Measurements from ENCODE around the gene ZNRF3.
"Not testable (repeated sequence)": the region's sequence is repeated elsewhere in the genome, so short reads cannot be mapped to it uniquely, and the experiment has no call there.

Gene ZNRF3

GRCh38 chr22:28884747-28885350 lies 1.5 kb downstream of the ZNRF3 start:
- DNase-seq: no peak

- no peak for DNase-seq
Measured at GRCh38 chr22:28885939-28886338, 2.6 kb downstream of the ZNRF3 start.

GRCh38 chr22:28886679-28887078 lies 3.3 kb downstream of the ZNRF3 start:
- not testable (repeated sequence) for DNase-seq

- DNase-seq: no peak
Measured at GRCh38 chr22:28887725-28888459, 4.5 kb downstream of the ZNRF3 start.

DNA sequence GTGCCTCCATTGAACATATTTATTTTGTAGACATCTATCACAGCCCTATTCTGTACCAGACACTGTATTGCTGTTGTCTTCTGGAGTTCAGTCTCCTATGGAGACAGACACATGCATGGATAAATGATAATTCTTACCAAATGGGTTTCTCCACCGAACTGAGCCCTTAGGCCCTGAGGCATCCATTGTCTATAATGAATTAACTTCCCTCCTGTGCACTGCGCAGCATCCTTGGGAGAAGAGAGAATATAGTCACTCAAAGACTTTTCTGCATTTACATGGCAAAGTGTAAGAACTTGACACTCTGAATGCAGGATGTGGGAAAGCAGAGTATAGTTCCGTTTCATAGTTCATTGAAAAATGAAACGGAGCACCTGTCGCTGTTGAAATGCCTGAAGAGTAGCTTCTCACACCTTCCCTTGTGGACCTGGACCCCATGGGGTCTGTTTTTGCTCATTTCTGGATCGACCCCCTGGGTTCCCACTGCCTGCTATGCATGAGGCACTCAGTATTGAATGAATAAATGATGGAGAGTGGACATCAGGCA lies 6.2 kb downstream of the ZNRF3 start:
- no peak for DNase-seq

- DNase-seq: no peak
Measured at GRCh38 chr22:28891156-28891733, 7.9 kb downstream of the ZNRF3 start.

DNA sequence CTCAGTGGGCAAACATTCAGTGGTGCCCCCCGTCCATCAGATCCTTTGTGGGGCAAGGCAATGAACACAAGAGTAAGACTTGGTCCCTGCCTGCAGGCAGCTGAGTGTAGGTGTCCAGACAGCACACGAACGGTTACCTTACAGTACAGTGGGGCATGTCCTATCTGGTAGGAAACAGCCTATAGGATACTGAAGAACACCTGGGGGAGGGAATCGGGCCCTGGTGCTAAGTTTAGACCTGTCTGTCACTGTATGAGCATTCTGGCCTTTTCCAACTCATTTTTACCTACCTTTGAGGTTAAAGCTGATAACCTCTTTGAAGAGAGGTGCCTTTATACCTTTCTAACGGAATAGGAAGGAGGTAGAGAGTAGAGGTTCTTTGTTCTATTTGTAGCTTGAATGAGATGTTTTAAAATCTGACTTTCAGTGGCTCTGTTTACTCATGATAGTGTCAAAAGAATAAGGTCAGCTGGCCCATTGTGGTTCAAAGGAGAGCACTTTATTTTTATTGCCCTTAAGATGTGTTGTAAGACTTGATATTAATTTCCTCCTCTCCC lies 8.9 kb downstream of the ZNRF3 start:
- no peak for DNase-seq

DNA sequence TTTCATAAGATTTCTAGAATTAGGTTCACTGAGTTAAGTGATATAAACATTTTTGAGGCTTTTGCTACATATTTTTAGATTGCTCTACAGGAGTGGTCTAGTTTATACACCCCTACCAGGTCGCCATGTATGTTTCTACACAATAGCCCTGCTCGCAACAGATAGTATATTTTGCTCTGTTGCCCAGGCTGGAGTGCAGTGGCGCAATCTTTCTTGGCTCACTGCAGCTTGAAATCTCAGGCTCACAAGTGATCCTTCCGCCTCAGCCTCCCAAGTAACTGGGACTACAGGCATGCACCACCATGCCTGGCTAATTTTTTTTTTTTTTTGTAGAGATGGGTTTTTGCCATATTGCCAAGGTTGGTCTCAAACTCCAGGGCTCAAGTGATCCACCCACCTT lies 10.4 kb downstream of the ZNRF3 start:
- DNase-seq: no peak

- no peak for DNase-seq
Measured at GRCh38 chr22:28894334-28894733, 11.0 kb downstream of the ZNRF3 start.

DNA sequence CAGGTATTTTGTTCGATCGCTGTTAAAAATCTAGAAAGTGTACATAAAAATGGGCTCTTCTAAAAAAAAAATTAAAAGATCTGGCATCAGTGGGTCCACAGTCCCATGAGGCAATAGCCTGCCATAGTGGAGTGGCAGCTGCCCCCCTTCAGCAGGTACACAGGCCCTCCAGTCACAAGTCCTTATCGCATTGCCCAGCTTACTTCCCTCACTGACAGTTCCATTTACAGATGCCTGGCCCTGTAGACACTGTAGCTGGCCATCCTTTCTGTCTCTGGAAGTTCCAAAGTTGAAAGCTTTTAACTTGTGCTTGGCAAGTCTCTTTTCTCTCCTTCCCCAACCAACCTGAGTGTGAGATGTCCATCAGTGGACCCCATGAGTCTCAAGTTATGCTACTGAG lies 11.4 kb downstream of the ZNRF3 start:
- DNase-seq: no peak

GRCh38 chr22:28896611-28897010 lies 13.2 kb downstream of the ZNRF3 start:
- no peak for DNase-seq

GRCh38 chr22:28898233-28898629 lies 14.9 kb downstream of the ZNRF3 start:
- no peak for DNase-seq

GRCh38 chr22:28899199-28899853 lies 16.0 kb downstream of the ZNRF3 start:
- peak in 2 of 4 experiments; percentile 2 to 21 for DNase-seq

- DNase-seq: no peak
Measured at GRCh38 chr22:28900379-28900925, 17.1 kb downstream of the ZNRF3 start.

GRCh38 chr22:28902490-28902889 lies 19.1 kb downstream of the ZNRF3 start:
- DNase-seq: no peak

DNA sequence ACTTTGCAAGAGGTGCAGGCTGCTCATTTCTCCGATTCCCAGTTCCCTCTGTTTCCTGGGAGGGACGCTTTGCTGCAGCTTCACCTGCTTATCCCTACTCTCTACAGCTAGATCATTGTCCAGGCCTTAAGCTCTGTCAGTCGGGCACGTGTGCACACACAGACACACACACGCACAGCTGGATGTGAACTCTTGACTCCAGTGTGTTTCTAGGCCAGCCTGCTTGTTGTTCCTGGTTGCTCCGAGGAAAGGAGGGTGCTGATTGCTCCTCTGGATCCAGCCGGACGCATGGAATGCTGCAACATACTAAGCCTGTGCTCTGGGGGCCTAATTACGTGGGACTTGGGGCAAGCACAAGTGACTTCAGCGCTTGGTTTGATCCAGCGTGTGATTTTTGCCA lies 19.7 kb downstream of the ZNRF3 start:
- no peak for DNase-seq

GRCh38 chr22:28903729-28904128 lies 20.4 kb downstream of the ZNRF3 start:
- DNase-seq: no peak

GRCh38 chr22:28904211-28904896 lies 21.0 kb downstream of the ZNRF3 start:
- no peak for DNase-seq

DNA sequence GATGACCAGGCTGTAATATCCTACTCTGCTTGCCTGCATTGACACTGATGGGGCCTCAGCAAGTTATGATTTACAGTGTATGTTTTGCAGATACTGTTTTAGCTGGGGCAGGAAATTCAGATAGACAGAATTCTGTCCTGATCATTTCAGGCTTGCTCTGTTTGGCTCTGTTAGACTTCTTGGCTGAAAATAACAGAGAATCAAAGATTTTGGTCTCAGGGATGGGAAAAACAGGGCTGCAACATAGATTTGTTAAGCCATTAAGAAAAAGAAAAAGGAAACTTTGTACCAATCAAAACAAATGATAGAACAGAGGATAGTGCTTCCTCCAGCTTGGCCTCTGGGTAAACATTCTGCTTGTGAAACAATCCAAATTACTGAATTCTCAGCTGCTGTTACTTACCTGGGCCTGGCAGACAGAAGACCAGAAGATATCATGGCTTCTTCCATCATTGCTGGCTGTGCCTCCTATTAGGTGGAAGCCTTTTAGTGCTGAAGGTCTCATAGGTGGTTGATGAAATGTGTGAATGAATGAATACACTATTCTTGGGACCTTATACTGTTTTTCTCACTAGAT lies 22.0 kb downstream of the ZNRF3 start:
- DNase-seq: no peak

DNA sequence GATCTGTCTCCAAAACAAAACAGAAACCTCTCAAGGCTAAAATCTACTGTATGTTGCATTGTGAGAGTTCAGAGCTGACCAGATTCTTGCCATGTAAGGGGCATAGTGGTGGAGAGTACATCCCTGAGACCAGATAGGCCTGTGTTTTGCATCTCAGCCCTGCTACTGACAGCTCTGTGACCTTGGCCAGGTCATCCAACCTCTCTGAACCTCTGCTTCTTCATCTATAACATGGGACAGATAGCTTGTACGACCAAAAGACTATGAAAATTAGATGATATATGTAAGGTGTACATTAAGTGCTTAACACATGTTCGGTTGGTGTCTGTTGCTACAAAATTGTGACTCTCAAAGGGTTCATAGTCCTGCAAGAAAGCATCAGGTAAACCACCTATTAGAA lies 22.9 kb downstream of the ZNRF3 start:
- DNase-seq: no peak

DNA sequence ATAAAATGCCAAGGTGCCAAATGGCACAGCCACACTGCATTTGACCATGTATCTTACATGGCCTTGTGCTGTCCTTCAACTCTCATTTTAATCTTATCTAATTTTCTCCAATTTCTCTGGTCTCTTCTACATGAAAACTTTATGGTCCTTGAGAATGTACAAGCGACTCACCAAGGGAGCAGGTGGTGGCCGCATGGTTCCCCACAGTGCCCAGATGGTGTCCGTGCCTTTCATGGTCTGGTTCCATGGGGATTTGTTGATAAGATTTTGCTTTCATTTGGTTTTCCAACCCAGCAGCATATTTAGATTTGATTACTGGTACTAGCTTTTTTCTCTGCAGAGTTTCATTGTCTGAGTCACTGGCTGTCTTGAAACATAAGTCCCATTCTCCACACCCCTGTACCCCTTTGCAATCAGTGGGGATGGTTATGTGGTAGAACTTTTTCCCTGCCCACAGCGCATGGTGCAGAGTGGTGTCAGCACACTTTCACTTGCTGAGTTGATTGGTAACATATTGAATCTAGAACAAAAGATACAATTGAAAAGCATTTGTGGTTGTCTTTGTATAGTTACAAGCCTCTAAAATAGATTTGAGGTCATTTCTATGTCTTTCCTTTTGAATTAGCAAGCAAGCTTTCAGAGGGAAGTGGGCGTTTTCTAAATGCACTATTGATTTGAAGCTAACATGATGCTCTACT lies 24.1 kb downstream of the ZNRF3 start:
- no peak for DNase-seq
